ENCODE data around the gene GP1BA.

GRCh38 chr17:4944554-4945175, 12.6 kb downstream of the GP1BA start:
- no peak for TF ChIP-seq CTCF (IDR thresholded peaks at IDR 0.05)
- no peak for TF ChIP-seq POLR2A (IDR thresholded peaks at IDR 0.05)
